Smooth muscle cell of trachea (primary cell): ENCODE measurements around the gene AWAT1. TPM values are rescaled to one million over a fixed set of nuclear protein-coding genes. Genes with fewer than 3 reads are reported as not detected.

Experiments used
- total RNA-seq: library from RNA; depleted of rRNA; stranded (reverse); fragments of >200 nt; gene quantifications from 2 replicates; pipeline ENCODE4 v1.2.1, GENCODE V29; 2014

Gene AWAT1
- total RNA-seq: not detected in 2 replicates

GRCh38 chrX:70234355-70234754 is at the start of gene AWAT1:
TSS of gene AWAT1 (plus strand) at chrX:70234655. CDS start at chrX:70234696, 41 bp downstream.

DNA sequence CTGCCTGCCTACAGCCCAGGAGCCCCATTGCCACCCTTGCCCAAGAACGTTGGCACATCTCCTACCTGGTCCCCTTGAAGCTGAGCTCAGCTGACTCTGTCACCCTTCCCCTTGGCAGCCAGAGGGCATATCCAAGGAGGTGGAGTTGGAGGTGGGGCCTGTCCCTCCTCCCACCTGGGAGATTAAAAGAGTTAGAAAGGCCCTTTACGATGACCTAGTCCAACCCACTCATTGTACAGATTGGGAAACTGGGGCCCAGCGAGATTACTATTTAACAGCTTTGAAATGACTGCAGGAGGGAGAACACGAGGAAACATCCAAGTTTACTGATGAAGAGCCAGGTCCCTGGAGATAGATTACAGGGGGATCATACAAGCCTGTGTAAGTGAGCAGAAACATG is 25.6 kb downstream of the AWAT1 start, which contains the start of gene P2RY4:
TSS of gene P2RY4 (minus strand) at position 101 of the 400 bp plus-strand sequence. CDS start 580 bp downstream, outside the sequence.

GRCh38 chrX:70268034-70268433 is 33.6 kb downstream of the AWAT1 start, which contains the start of gene ARR3:
TSS of gene ARR3 (plus strand) at chrX:70268334. CDS start at chrX:70269386, 1,052 bp downstream.

DNA sequence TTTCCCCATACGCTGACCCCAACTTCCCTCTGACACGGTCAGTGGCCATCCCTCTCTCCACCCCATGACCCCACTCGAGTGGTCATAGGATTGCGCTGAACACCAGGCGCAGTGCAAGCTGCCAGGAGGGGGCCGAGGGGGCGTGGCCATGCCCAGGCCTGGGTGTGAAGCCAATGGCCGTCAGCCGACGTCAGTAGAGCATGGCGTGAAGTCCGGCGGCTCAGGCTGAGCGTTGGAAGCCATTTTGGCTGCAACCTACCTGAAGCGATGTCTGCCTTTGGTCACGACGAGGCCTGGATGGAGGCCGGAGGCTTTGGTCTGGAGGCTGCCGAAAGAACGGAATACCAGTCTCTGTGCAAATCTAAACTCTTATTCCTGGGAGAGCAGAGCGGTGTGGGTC is 47.5 kb downstream of the AWAT1 start, which contains the start of gene RAB41:
TSS of gene RAB41 (plus strand) at position 222 of the 400 bp plus-strand sequence. CDS start at position 268, 46 bp downstream.

Other genes starting within 250 kb of the AWAT1 start
- gene AWAT2, start 184.7 kb upstream of the AWAT1 start, total RNA-seq: not detected in 2 replicates
- gene OTUD6A, start 172.2 kb upstream of the AWAT1 start, total RNA-seq: not detected in 2 replicates
- gene IGBP1, start 101.2 kb upstream of the AWAT1 start, total RNA-seq: 68.8 and 101 TPM in 2 replicates
- not detected in 2 replicates for gene DGAT2L6, start 57.2 kb upstream of the AWAT1 start, total RNA-seq
- gene P2RY4, start 25.5 kb downstream of the AWAT1 start, total RNA-seq: 0.44 TPM in 1 of 2 replicates, not detected in the other
- not detected in 2 replicates for gene ARR3, start 33.7 kb downstream of the AWAT1 start, total RNA-seq
- not detected in 2 replicates for gene RAB41, start 47.5 kb downstream of the AWAT1 start, total RNA-seq
- gene PDZD11, start 55.3 kb downstream of the AWAT1 start, total RNA-seq: 62.4 and 64.3 TPM in 2 replicates
- 1.3 and 21.1 TPM in 2 replicates for gene KIF4A, start 55.4 kb downstream of the AWAT1 start, total RNA-seq
- gene GDPD2, start 188.7 kb downstream of the AWAT1 start, total RNA-seq: not detected in 2 replicates
- 16.9 and 24.9 TPM in 2 replicates for gene DLG3, start 210.2 kb downstream of the AWAT1 start, total RNA-seq